Keratinocyte (primary cell): ENCODE results near the gene CRTAP.

Experiments used
- CTCF ChIP-seq, 3 experiments: IDR thresholded peaks in 1 of 3; conservative IDR thresholded peaks in 1 of 3; optimal IDR thresholded peaks in 1 of 3; 2 replicates in 2 of 3; 3 replicates in 1 of 3; pipeline versions ENCODE3 to v1.5.1; 2011; ENCODE audit warnings: low read length in 3 of 3, mild to moderate bottlenecking in 3 of 3, moderate library complexity in 2 of 3, control low read depth in 1 of 3, inconsistent platforms in 1 of 3; ENCODE audit not compliant: insufficient read depth in 2 of 3; ENCODE audit errors: extremely low read depth in 1 of 3
- EZH2 ChIP-seq: IDR thresholded peaks from one replicate; pipeline ENCODE4 v1.6.1; 2012; ENCODE audit warnings: inconsistent platforms, mild to moderate bottlenecking, low read length, moderate library complexity

- TF ChIP-seq CTCF (optimal IDR thresholded peaks at IDR 0.05 in 1 of 3, IDR thresholded peaks at IDR 0.05 in 1 of 3, conservative IDR thresholded peaks at IDR 0.05 in 1 of 3; ENCODE audit: extremely low read depth in 1 of 3, insufficient read depth in 2 of 3, low read length in 3 of 3) (no peak), EZH2 (no peak)
These were observed 25.1 kb upstream of the CRTAP start for GRCh38 chr3:33088691-33089090.
